D721Med (cell line): ENCODE data around the gene XAB2.

ENCODE experiments used
- DNase-seq: peaks from one replicate; pipeline ENCODE4 v3.0.0; 2011; ENCODE audit warnings: low spot score; ENCODE audit not compliant: insufficient read length
- FAIRE-seq: peaks from 2 replicates; lab custom pipeline; 2011; peaks lifted over from hg19 to GRCh38; lab: Jason Lieb, UNC
- CTCF ChIP-seq: IDR thresholded peaks from 2 replicates; pipeline ENCODE4 v1.5.1; 2012; ENCODE audit warnings: mild to moderate bottlenecking, control low read depth; ENCODE audit not compliant: insufficient read depth; ENCODE audit errors: missing control alignments

XAB2 gene

GRCh38 chr19:7643031-7643415 is 13.7 kb upstream of the XAB2 start:
- TF ChIP-seq CTCF = no peak
- no peak for DNase-seq

GRCh38 chr19:7642295-7643030 is 13.1 kb upstream of the XAB2 start:
- no peak for FAIRE-seq
- no peak for TF ChIP-seq CTCF
- no peak for DNase-seq

More at GRCh38 chr19:7643031-7643415, 13.7 kb upstream of the XAB2 start:
- FAIRE-seq = no peak

- no peak for DNase-seq
- no peak for TF ChIP-seq CTCF
- no peak for FAIRE-seq
These were observed 12.2 kb upstream of the XAB2 start for GRCh38 chr19:7641290-7642276.

GRCh38 chr19:7640803-7641202 is 11.5 kb upstream of the XAB2 start:
- TF ChIP-seq CTCF = no peak
- FAIRE-seq (no peak), DNase-seq (no peak)

- DNase-seq = no peak
- no peak for FAIRE-seq
- no peak for TF ChIP-seq CTCF
These were observed 10.6 kb upstream of the XAB2 start for GRCh38 chr19:7639863-7640348.

GRCh38 chr19:7638802-7639465 is 9.6 kb upstream of the XAB2 start:
- FAIRE-seq (no peak), DNase-seq (peak; percentile 93)
- TF ChIP-seq CTCF = no peak
